ENCODE measurements around the gene KXD1. TPM values are rescaled to one million over a fixed set of nuclear protein-coding genes. Genes with fewer than 3 reads are reported as not detected.
A peak's percentile ranks its signal among the peaks of the same experiment; 100 is the strongest.

The KXD1 gene
- polyA plus RNA-seq, 2 of the 4 experiments (the other 2 are of a cell fraction), result 62.8 to 83.9 TPM

DNA sequence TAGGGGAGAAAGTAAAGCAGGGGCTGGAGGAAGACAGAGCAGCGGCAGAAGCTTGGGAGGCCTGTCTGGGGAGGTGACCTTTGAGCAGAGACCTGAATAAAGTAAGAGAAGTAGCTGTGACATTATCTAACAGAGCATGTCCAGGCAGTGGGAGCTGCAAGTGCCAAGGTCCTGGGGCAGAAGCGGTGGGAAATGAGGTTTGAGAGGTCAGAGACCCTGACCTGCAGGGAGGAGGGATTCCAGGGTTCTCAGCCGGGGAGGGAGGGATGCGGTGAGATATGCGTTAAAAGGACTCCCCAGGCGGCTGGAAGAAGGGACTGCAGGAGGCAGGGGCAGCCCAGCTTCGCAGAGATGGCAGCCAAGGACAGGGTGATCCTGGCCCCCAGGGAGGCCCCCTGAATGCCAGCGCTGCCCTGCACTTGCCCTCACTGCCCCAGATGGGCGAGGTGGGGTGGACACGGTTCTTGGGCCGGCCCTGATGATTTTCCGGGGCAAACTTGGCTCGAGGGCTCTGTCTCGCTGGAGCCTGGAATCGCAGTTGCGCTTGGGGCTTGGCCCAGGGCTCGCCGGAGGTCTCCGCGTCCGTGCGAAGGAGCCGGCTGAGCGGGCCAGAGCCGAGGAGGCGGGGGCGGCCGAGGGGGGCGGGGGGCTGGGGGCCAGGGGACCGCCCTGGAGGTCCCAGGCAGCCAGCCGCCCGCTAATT is 45.7 kb downstream of the KXD1 start:
- CTCF ChIA-PET, result interaction anchor here (0.8 to 2.4 kb wide), 7 partner anchors 9 to 264 kb away, joined by 3 to 11 read pairs (median 4); partner anchors contain the start of gene REX1BD
- POLR2A ChIA-PET, result no interaction called here
- peak; percentile 65 to 85; a peak in 5 of 6 replicates for ATAC-seq

GRCh38 chr19:18603958-18604819 is 46.5 kb downstream of the KXD1 start:
- DNase-seq (ENCODE audit: low read depth in 1 of 2, low spot score in 1 of 2), result no peak
- no peak for TF ChIP-seq TP53 (CRISPR knock-in tag; IDR thresholded peaks at IDR 0.05)
- no peak for TF ChIP-seq JUN (IDR thresholded peaks at IDR 0.05)
- H3K4me1 ChIP-seq, result peaks cover 14% of the 10 kb centered on the region; the same call in 2 of the 3 replicates
- H3K27ac ChIP-seq, result no peak overlapping the region
- no peak for FAIRE-seq
- POLR2A ChIA-PET, result no interaction called here
- no peak overlapping the region for H3K4me2 ChIP-seq
- no peak for ATAC-seq
- H3K9me3 ChIP-seq, result no peaks in the 10 kb centered on the region
- CTCF ChIA-PET, result interaction anchor here (0.8 to 2.4 kb wide), 5 partner anchors 10 to 153 kb away, joined by 3 to 11 read pairs (median 4); partner anchors contain the start of gene REX1BD
- 75% methylated on average over 8 of the region's 26 CpGs for WGBS (ENCODE audit: missing lambda C conversion rate)
- H3K4me3 ChIP-seq, result no peak overlapping the region

More for the DNA sequence above, 45.7 kb downstream of the KXD1 start:
- TF ChIP-seq, protein P1, sequence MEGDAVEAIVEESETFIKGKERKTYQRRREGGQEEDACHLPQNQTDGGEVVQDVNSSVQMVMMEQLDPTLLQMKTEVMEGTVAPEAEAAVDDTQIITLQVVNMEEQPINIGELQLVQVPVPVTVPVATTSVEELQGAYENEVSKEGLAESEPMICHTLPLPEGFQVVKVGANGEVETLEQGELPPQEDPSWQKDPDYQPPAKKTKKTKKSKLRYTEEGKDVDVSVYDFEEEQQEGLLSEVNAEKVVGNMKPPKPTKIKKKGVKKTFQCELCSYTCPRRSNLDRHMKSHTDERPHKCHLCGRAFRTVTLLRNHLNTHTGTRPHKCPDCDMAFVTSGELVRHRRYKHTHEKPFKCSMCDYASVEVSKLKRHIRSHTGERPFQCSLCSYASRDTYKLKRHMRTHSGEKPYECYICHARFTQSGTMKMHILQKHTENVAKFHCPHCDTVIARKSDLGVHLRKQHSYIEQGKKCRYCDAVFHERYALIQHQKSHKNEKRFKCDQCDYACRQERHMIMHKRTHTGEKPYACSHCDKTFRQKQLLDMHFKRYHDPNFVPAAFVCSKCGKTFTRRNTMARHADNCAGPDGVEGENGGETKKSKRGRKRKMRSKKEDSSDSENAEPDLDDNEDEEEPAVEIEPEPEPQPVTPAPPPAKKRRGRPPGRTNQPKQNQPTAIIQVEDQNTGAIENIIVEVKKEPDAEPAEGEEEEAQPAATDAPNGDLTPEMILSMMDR (IDR thresholded peaks at IDR 0.05), result peak; percentile 10; the same call in 1 of the 3 replicates
- TF ChIP-seq, protein P2, sequence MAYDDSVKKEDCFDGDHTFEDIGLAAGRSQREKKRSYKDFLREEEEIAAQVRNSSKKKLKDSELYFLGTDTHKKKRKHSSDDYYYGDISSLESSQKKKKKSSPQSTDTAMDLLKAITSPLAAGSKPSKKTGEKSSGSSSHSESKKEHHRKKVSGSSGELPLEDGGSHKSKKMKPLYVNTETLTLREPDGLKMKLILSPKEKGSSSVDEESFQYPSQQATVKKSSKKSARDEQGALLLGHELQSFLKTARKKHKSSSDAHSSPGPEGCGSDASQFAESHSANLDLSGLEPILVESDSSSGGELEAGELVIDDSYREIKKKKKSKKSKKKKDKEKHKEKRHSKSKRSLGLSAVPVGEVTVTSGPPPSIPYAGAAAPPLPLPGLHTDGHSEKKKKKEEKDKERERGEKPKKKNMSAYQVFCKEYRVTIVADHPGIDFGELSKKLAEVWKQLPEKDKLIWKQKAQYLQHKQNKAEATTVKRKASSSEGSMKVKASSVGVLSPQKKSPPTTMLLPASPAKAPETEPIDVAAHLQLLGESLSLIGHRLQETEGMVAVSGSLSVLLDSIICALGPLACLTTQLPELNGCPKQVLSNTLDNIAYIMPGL (CRISPR knock-in tag; IDR thresholded peaks at IDR 0.05; ENCODE audit: borderline replicate concordance), result no peak
- Histone ChIP-seq H3K27ac (no peak overlapping the region; a peak in 1 of 6 replicates), H3K4me3 (no peak overlapping the region), H3K9me3 (no peaks in the 10 kb centered on the region), H3K4me1 (peaks cover 14% of the 10 kb centered on the region; the same call in 2 of the 3 replicates), H3K4me2 (no peak overlapping the region)
- FAIRE-seq (no peak), DNase-seq (ENCODE audit: low read depth in 1 of 2, low spot score in 1 of 2) (peak in 1 of 2 experiments; percentile 38)
- 31% methylated on average over 6 of the region's 32 CpGs for WGBS (ENCODE audit: missing lambda C conversion rate)

- FAIRE-seq (no peak), DNase-seq (ENCODE audit: low read depth in 1 of 2, low spot score in 1 of 2) (no peak), ATAC-seq (no peak)
- POLR2A ChIA-PET, result no interaction called here
- H3K4me3 ChIP-seq, result no peak overlapping the region
- no peak overlapping the region for H3K4me2 ChIP-seq
- H3K4me1 ChIP-seq, result peaks cover 14% of the 10 kb centered on the region; the same call in 2 of the 3 replicates
- WGBS (ENCODE audit: missing lambda C conversion rate), result 68% methylated on average over 10 of the region's 10 CpGs
- no peak overlapping the region for H3K27ac ChIP-seq
- no peaks in the 10 kb centered on the region for H3K9me3 ChIP-seq
- TF ChIP-seq ZFP36 (IDR thresholded peaks at IDR 0.05; ENCODE audit: borderline replicate concordance, partially characterized antibody), result no peak
- TF ChIP-seq FOSL2 (IDR thresholded peaks at IDR 0.05), result no peak
- no peak for TF ChIP-seq FOSL2 (CRISPR knock-in tag; IDR thresholded peaks at IDR 0.05)
- TF ChIP-seq MYC (IDR thresholded peaks at IDR 0.05; ENCODE audit: borderline replicate concordance, low read length), result no peak
- CTCF ChIA-PET, result interaction anchor here (1.0 to 2.4 kb wide), 4 partner anchors 11 to 154 kb away, joined by 3 to 11 read pairs (median 4); partner anchors contain the start of gene REX1BD
Measured at GRCh38 chr19:18604820-18605159, 47.1 kb downstream of the KXD1 start.

- ChIA-PET CTCF (interaction anchor here (1.0 to 2.4 kb wide), 3 partner anchors 11 to 154 kb away, joined by 3 to 11 read pairs (median 4); partner anchors contain the start of gene REX1BD), POLR2A (no interaction called here)
- Histone ChIP-seq H3K27ac (no peak overlapping the region), H3K4me2 (no peak overlapping the region), H3K4me1 (peaks cover 14% of the 10 kb centered on the region; the same call in 2 of the 3 replicates), H3K9me3 (no peaks in the 10 kb centered on the region), H3K4me3 (no peak overlapping the region)
- TF ChIP-seq ZC3H11A (IDR thresholded peaks at IDR 0.05) (no peak), MAZ (IDR thresholded peaks at IDR 0.05; ENCODE audit: borderline replicate concordance, low read depth, low read length) (no peak), NR3C1 (IDR thresholded peaks at IDR 0.05) (no peak), SREBF2 (IDR thresholded peaks at IDR 0.05) (no peak), ZSCAN20 (CRISPR knock-in tag; IDR thresholded peaks at IDR 0.05) (no peak), EP300 (IDR thresholded peaks at IDR 0.05) (no peak), FOSL2 (IDR thresholded peaks at IDR 0.05) (no peak), FOSL2 (CRISPR knock-in tag; IDR thresholded peaks at IDR 0.05) (no peak), CBX8 (IDR thresholded peaks at IDR 0.05) (no peak), MAX (IDR thresholded peaks at IDR 0.05) (no peak), CHD2 (IDR thresholded peaks at IDR 0.05; ENCODE audit: low read length, partially characterized antibody) (no peak)
- no peak for DNase-seq (ENCODE audit: low read depth in 1 of 2, low spot score in 1 of 2)
- no peak for ATAC-seq
- WGBS (ENCODE audit: missing lambda C conversion rate), result no CpG with 5 or more reads among the region's 17 CpGs
- no peak for FAIRE-seq
Measured at GRCh38 chr19:18605196-18605545, 47.5 kb downstream of the KXD1 start.
